ENCODE results near the gene ABR.

GRCh38 chr17:979539-980405 is 200.0 kb downstream of the ABR start, which contains the start of gene NXN:
- TF ChIP-seq CTCF (IDR thresholded peaks at IDR 0.05) (peak; percentile 48), ZFX (IDR thresholded peaks at IDR 0.05; ENCODE audit: borderline replicate concordance) (no peak)

Data from 22Rv1 (cell line).